Skin epidermis (tissue), 12 donors: ENCODE measurements around the gene CD80.
"Not testable (repeated sequence)": the region's sequence is repeated elsewhere in the genome, so short reads cannot be mapped to it uniquely, and the experiment has no call there.

ENCODE experiments used
- H3K27ac ChIP-seq, 21 experiments: fragments of 200-600 bp; sonication (generic) in 11 of 21; one replicate each; pipeline ENCODE4 v1.5.0; 2020; ENCODE audit warnings: mild to moderate bottlenecking in 3 of 21, inconsistent platforms in 2 of 21, moderate library complexity in 2 of 21
- H3K4me3 ChIP-seq, 7 experiments: fragments of 200-600 bp; sonication (generic) in 2 of 7; one replicate each; pipeline ENCODE4 v1.5.0; 2020; ENCODE audit warnings: inconsistent platforms in 2 of 7, mild to moderate bottlenecking in 2 of 7, moderate library complexity in 1 of 7

The CD80 gene

DNA sequence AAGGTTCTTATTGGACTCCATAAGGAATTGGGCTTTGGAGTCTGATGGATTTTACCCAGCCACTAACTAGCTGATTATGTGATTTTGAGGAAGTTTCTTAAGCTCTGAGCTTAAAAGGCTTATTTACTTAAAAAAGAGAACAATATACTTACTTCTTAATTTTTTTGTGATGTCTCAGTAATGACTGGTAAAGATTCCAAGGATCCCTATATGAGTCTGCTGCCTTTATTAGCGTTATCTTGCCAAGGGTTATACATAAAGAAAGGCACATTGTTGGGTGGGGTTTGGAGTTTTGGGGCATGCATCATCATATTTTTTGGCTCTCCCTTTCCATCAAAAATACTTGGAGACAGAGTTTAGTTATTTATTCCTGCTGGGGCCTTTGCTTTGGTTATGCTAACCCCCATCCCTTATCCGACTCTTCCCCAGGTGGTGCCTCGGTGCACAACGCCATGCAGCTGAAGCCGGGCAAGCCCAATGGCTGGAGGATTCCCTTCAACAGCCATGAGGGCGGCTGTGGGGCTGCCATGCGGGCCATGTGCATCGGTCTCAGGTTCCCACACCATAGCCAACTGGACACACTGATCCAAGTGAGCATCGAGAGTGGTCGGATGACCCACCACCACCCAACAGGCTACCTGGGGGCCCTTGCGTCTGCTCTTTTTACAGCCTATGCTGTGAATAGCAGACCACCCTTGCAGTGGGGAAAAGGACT is 26.6 kb upstream of the CD80 start:
- H3K27ac ChIP-seq: peak overlapping the region in 7 of 21 experiments; percentile 5 to 67 (median 20)
- H3K4me3 ChIP-seq: no peak overlapping the region

DNA sequence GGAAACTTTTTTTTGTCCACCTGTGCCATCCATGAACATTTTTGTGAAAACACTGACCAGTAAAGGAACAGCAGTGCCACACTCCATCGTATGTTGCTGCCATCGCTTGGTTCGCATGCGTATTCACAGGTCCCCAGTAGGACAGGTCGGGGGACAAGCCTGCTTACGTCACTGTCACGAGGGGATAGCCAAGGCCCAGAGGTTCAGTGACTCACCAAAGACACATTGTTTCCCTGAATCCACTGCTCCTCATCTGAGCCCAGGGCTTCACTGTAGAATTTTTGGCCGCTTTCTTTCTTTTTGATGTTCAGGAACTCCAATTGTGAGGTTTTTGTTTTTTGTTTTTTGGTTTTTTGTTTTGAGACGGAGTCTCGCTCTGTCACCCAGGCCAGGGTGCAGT is 25.8 kb upstream of the CD80 start:
- Histone ChIP-seq H3K27ac (peak overlapping the region in 4 of 21 experiments; percentile 5 to 67 (median 25)), H3K4me3 (no peak overlapping the region)

DNA sequence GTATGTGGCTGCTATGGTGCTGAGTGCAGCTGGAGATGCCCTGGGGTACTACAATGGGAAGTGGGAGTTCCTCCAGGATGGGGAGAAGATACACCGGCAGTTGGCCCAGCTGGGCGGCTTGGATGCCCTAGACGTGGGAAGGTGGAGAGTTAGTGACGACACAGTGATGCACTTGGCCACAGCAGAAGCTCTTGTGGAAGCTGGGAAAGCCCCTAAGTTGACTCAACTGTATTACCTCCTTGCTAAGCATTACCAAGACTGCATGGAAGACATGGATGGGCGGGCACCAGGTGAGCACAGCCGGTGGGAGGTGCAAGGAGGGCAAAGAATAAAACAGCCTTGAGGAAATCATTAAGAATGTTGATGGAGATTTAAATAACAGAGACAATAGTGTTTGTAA is 22.8 kb upstream of the CD80 start:
- no peak overlapping the region for H3K4me3 ChIP-seq
- no peak overlapping the region for H3K27ac ChIP-seq

GRCh38 chr3:119580067-119580760 is 20.8 kb upstream of the CD80 start:
- H3K4me3 ChIP-seq: peak overlapping the region; percentile 46 to 69 (median 60)

DNA sequence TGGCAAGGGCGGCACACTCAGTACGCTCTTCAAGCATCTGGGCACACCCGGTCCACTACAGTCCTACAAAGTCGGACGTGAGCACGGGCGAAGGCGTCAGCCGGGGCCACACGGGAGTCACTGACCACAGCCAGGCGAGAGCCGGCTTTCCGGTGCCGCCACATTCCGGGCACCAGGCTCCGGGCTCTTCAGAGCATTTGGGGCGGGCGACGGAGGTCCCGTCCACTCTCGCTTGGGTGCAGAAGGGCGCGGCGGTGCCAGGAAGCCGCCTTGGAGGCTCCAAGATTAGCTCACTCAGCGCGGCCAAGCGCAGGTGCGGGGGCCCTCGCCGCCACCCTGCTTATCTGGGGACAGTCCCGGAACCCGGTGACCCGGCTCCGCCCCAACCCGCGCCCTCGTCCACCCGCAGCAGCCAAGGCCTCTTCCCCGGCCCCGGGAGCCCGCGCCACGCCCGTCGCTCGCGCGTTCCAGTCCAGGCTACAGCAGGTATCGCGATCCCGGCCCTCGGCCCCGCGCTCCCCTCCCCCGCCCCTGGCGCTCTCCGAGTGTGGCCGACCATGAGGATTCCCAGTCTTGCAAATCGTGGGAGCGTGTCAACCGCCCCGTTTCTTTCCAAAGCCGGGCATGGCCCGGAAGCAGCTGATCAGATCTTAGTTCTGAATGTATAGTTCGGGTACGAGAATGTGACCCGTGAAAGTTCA is 20.1 kb upstream of the CD80 start, which contains the start of gene ADPRH:
Gene ADPRH (plus strand): TSS at position 127 of the 701 bp plus-strand sequence. CDS start 2,678 bp downstream, outside the sequence.
- H3K4me3 ChIP-seq: peak within 1 kb of the TSS; percentile 46 to 69 (median 60)

More at GRCh38 chr3:119580067-119580760, 20.8 kb upstream of the CD80 start:
- peak overlapping the region; percentile 74 to 97 (median 92) for H3K27ac ChIP-seq

GRCh38 chr3:119575507-119575906 is 16.1 kb upstream of the CD80 start:
- no peak overlapping the region for H3K27ac ChIP-seq
- H3K4me3 ChIP-seq: no peak overlapping the region

More for the DNA sequence above, 20.1 kb upstream of the CD80 start, which contains the start of gene ADPRH:
- peak within 1 kb of the TSS; percentile 74 to 97 (median 92) for H3K27ac ChIP-seq

DNA sequence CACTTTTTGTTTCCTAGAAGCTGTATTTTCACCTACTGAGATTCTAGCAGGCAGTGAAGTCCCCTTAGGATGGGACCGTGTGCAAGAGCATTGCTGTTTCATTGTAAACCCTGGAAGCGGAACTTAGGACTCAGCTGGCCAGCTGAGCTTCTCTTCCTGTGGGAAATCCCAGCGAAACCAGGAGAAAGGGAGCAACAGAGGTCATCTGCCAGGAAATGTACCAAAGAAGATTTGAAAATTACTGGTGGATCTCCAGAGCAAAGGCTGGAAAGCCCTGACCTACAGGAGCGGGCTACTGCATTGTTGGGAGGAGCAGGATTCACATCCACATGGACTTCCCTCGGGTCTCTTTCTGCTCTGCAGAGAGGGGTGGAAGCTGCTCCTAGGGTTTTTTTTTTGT is 12.3 kb upstream of the CD80 start:
- Histone ChIP-seq H3K27ac (peak overlapping the region in 10 of 21 experiments; percentile 12 to 62 (median 31)), H3K4me3 (no peak overlapping the region)

- peak overlapping the region in 12 of 21 experiments; percentile 12 to 62 (median 31) for H3K27ac ChIP-seq
- no peak overlapping the region for H3K4me3 ChIP-seq
Measured at GRCh38 chr3:119571230-119571629, 11.8 kb upstream of the CD80 start.

- Histone ChIP-seq H3K4me3 (no peak overlapping the region), H3K27ac (peak overlapping the region in 6 of 21 experiments; percentile 3 to 61 (median 46))
Measured at GRCh38 chr3:119570229-119570628, 10.8 kb upstream of the CD80 start.

DNA sequence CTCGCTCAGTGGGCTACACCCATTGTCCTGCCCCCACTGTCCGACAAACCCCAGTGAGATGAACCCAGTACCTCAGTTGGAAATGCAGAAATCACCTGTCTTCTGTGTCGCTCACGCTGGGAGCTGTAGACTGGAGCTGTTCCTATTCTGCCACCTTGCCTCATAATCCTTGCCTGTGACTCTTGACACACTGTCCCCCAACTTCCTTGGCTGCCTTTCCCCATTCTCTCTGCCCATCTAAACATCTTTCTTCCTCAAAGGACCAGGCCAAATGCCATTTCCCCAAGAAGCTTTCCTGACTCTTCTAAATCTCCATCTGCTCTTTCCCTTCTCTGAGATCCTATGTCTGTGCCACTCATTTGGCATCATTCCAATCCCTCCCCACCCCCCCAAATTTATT is 9.7 kb upstream of the CD80 start:
- Histone ChIP-seq H3K27ac (no peak overlapping the region), H3K4me3 (no peak overlapping the region)

DNA sequence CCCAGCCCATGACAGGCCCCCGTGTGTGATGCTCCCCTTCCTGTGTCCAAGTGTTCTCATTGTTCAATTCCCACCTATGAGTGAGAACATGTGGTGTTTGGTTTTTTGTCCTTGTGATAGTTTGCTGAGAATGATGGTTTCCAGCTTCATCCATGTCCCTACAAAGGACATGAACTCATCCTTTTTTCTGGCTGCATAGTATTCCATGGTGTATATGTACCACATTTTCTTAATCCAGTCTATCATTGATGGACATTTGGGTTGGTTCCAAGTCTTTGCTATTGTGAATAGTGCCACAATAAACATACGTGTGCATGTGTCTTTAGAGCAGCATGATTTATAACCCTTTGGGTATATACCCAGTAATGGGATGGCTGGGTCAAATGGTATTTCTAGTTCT is 3.9 kb upstream of the CD80 start:
- not testable (repeated sequence) for H3K27ac ChIP-seq, H3K4me3 ChIP-seq

DNA sequence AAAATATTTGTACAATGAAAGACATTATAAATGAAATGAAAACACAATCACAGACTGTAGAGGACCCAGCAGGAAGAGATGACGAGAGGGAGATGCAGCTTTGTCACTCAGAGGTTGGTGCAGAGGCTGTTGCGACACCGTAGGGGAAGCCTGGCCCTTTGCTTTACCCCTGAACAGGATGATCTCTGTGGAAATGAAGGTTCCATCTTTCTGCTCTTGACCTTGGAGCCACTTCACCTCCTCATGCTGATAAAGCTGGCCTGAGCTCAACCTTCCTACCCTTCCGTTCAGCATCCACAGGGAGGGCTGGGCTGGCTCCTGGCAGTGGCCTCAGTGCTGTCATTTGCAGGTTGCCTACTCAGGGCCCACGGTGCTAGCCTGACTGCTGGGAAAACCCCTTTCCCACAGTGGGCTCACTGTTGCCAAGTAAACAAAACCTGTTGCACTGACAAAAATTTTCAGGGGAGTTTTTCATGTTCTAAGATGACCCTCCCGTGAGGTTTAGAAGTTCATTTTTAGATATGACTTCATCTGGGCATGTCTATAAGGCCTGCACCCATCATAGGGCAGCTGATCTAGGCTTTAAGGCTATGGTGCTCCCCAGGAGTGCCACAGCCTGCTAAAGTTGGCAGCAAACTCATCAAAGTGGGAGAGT is 3.0 kb upstream of the CD80 start:
- peak overlapping the region in 3 of 21 experiments; percentile 8 to 20 (median 14) for H3K27ac ChIP-seq
- no peak overlapping the region for H3K4me3 ChIP-seq

DNA sequence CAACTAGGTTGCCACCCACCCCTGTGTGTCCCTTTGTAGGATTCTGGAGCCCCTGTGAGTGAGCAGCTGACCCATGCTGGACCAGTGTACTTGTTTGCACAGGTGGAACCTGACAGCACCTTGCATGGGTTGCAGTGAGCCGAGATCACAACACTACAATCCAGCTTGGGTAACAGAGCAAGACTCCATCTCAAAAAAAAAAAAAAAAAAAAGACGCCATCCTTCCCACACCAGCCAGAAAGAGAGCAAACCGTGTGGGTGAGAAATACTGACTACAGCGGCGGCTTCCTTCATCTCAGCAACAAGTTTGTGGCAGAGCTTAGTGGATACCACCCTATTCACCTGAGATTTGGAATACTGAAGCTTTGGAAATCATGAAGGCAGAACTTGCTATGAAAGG is 746 bp upstream of the CD80 start:
- H3K27ac ChIP-seq: peak overlapping the region in 2 of 21 experiments; percentile 40 to 76
- no peak overlapping the region for H3K4me3 ChIP-seq

GRCh38 chr3:119558626-119559317 is 642 bp downstream of the CD80 start:
- Histone ChIP-seq H3K4me3 (peak overlapping the region in 1 of 7 experiments; percentile 5), H3K27ac (peak overlapping the region in 4 of 21 experiments; percentile 7 to 76 (median 30))

- Histone ChIP-seq H3K4me3 (no peak overlapping the region), H3K27ac (no peak overlapping the region)
Measured at GRCh38 chr3:119557877-119558269, 1.5 kb downstream of the CD80 start.

DNA sequence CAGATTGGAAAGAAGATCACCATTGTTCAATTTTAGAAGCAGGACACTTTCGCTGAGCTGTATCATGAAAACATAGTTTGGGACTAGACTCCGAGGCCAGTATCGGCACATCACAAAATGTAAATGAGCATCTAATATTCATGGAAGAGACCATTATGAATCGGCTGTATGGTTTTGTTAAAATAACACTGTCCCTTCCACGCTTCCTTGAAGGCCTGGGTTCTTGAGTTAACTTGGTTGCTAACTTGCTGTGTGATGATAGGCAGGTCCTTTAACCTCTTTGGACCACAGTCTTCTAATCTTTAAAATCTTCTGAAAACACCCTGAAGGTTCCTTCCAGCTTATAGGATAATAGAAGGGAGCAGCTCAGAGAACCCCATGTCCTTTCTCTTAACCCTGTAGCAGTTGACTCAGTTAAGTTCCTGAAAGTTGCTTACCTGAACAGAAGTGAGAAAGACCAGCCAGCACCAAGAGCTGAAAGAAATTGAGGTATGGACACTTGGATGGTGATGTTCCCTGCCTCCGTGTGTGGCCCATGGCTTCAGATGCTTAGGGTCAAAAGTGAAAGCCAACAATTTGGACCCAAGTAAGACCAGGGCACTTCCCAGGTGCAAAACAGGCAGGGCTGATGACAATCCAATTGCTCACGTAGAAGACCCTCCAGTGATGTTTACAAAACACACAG is 2.1 kb downstream of the CD80 start:
- Histone ChIP-seq H3K4me3 (no peak overlapping the region), H3K27ac (no peak overlapping the region)

GRCh38 chr3:119555929-119556328 is 3.5 kb downstream of the CD80 start:
- H3K4me3 ChIP-seq: no peak overlapping the region
- H3K27ac ChIP-seq: peak overlapping the region in 1 of 21 experiments; percentile 16

GRCh38 chr3:119555309-119555735 is 4.1 kb downstream of the CD80 start:
- H3K27ac ChIP-seq: peak overlapping the region in 1 of 21 experiments; percentile 16
- no peak overlapping the region for H3K4me3 ChIP-seq
